Occipital lobe (tissue), 2 donors: ENCODE measurements around the gene TRIM43. TPM values are rescaled to one million over a fixed set of nuclear protein-coding genes. Genes with fewer than 3 reads are reported as not detected.
"Not testable (repeated sequence)": the region's sequence is repeated elsewhere in the genome, so short reads cannot be mapped to it uniquely, and the experiment has no call there.

Source experiments
- DNase-seq: peaks from one replicate; lab custom pipeline; 2025; lab: John Stamatoyannopoulos, UW
- total RNA-seq: library from RNA; depleted of rRNA; stranded (reverse); fragments of >200 nt; gene quantifications from one replicate; pipeline ENCODE4 v1.2.3, GENCODE V29; 2014

The TRIM43 gene
- not detected for total RNA-seq

- not testable (repeated sequence) for DNase-seq
Measured at GRCh38 chr2:95591701-95592100, at the start of gene TRIM43. Gene TRIM43 (plus strand): TSS chr2:95592001. CDS start chr2:95594024, 2,023 bp downstream.

- DNase-seq, result no peak
Measured at GRCh38 chr2:95551055-95551568, 40.7 kb upstream of the TRIM43 start.

- DNase-seq, result no peak
Measured at GRCh38 chr2:95552911-95553310, 38.9 kb upstream of the TRIM43 start.

GRCh38 chr2:95569170-95569569 is 22.6 kb upstream of the TRIM43 start:
- no peak for DNase-seq

- DNase-seq, result no peak
Measured at GRCh38 chr2:95573866-95574265, 17.9 kb upstream of the TRIM43 start.

GRCh38 chr2:95574506-95574905 is 17.3 kb upstream of the TRIM43 start:
- DNase-seq, result no peak

GRCh38 chr2:95575857-95576256 is 15.9 kb upstream of the TRIM43 start:
- DNase-seq, result no peak

GRCh38 chr2:95578539-95578938 is 13.3 kb upstream of the TRIM43 start:
- no peak for DNase-seq

GRCh38 chr2:95583545-95583944 is 8.3 kb upstream of the TRIM43 start:
- not testable (repeated sequence) for DNase-seq

GRCh38 chr2:95584321-95584720 is 7.5 kb upstream of the TRIM43 start:
- not testable (repeated sequence) for DNase-seq

GRCh38 chr2:95589777-95590536 is 1.8 kb upstream of the TRIM43 start:
- DNase-seq, result not testable (repeated sequence)

- not testable (repeated sequence) for DNase-seq
Measured at GRCh38 chr2:95592973-95593372, 1.2 kb downstream of the TRIM43 start.

- DNase-seq, result not testable (repeated sequence)
Measured at GRCh38 chr2:95595012-95595411, 3.2 kb downstream of the TRIM43 start.

GRCh38 chr2:95601301-95601700 is 9.5 kb downstream of the TRIM43 start:
- not testable (repeated sequence) for DNase-seq

GRCh38 chr2:95602146-95602545 is 10.3 kb downstream of the TRIM43 start:
- DNase-seq, result not testable (repeated sequence)

GRCh38 chr2:95608356-95608755 is 16.6 kb downstream of the TRIM43 start:
- not testable (repeated sequence) for DNase-seq

GRCh38 chr2:95609764-95610163 is 18.0 kb downstream of the TRIM43 start:
- DNase-seq, result not testable (repeated sequence)

GRCh38 chr2:95613048-95613447 is 21.2 kb downstream of the TRIM43 start:
- DNase-seq, result not testable (repeated sequence)

GRCh38 chr2:95622728-95623127 is 30.9 kb downstream of the TRIM43 start:
- DNase-seq, result not testable (repeated sequence)

GRCh38 chr2:95630987-95631386 is 39.2 kb downstream of the TRIM43 start:
- not testable (repeated sequence) for DNase-seq

GRCh38 chr2:95633626-95634259 is 41.9 kb downstream of the TRIM43 start:
- DNase-seq, result not testable (repeated sequence)

- not testable (repeated sequence) for DNase-seq
Measured at GRCh38 chr2:95640515-95641288, 48.9 kb downstream of the TRIM43 start.
